GM10266 (cell line): Measurements from ENCODE around the gene NSDHL.
"Not testable (repeated sequence)": the region's sequence is repeated elsewhere in the genome, so short reads cannot be mapped to it uniquely, and the experiment has no call there.

Experiments
- DNase-seq: peaks from one replicate; pipeline ENCODE4 v3.0.0; 2012; ENCODE audit errors: extremely low spot score
- TF ChIP-seq, protein P1 (sequence below): IDR thresholded peaks from 2 replicates; pipeline ENCODE4 v1.5.1; 2012; ENCODE audit warnings: mild to moderate bottlenecking, low read depth; ENCODE audit not compliant: control insufficient read depth, insufficient read depth; ENCODE audit errors: missing control alignments

NSDHL gene

DNA sequence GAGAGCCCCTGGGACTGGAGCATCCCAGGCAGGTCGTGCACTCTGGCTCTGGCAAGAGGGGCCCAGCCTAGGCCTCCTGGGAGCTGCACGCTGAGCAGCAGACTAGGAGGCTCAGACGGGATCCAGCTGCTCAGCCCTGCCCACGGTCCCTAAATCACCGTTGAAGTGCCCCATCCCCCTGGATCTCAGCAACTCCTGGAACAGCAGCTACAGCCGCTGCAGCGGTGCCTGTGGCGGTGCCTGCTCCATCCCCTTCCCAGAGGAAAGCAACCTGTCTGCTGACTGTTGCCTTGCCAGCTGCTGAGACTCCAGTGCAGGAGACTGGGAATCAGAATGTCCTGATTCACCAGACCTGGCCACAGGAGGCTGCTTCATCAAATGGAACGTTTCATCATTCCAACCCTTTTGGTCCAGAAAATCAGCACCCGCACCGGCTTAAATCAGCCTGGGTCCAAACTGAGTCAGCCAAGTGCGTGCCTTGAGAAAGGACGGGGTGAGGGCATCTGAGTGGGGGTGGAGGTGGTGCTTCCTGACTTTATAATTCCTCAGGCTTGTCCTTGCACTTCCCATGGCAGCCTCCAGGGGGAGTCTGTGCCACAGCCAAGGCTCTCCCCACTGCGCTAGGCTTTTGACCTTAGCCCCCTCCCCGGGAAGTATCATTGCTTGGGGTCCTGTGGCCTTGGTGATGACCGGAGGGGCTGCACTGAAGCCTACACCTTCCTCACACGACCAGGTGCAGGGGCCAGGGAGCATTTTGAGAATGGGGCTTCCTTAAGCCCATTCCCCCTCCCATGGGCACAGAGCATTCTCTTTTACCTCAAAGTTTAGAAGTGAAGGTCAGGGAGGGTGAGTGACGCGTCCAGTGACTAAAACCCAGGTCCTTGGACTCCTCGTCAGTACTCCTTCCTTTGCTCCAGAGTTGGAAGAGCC is 73.6 kb downstream of the NSDHL start:
- TF ChIP-seq, protein P1, sequence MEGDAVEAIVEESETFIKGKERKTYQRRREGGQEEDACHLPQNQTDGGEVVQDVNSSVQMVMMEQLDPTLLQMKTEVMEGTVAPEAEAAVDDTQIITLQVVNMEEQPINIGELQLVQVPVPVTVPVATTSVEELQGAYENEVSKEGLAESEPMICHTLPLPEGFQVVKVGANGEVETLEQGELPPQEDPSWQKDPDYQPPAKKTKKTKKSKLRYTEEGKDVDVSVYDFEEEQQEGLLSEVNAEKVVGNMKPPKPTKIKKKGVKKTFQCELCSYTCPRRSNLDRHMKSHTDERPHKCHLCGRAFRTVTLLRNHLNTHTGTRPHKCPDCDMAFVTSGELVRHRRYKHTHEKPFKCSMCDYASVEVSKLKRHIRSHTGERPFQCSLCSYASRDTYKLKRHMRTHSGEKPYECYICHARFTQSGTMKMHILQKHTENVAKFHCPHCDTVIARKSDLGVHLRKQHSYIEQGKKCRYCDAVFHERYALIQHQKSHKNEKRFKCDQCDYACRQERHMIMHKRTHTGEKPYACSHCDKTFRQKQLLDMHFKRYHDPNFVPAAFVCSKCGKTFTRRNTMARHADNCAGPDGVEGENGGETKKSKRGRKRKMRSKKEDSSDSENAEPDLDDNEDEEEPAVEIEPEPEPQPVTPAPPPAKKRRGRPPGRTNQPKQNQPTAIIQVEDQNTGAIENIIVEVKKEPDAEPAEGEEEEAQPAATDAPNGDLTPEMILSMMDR: peak; percentile 65
- peak; percentile 53 for DNase-seq

DNA sequence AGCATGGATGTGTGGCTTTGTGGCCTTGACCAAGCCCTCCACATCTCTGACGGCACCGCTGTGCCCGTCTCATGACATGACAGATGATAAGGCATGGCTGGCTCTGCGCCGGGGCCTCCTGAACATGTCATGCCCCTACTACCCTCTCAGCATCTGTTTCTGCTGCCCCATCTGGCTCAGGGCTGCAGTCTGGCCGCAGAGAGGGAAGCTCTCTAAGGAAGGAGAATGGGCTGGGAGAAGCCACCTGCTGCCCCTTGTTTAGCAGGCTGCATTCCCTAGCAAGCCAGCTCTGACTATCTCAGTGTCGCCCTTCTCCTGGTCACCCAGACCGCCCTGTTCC is 74.2 kb downstream of the NSDHL start:
- TF ChIP-seq, protein P1: no peak
- DNase-seq: no peak

DNA sequence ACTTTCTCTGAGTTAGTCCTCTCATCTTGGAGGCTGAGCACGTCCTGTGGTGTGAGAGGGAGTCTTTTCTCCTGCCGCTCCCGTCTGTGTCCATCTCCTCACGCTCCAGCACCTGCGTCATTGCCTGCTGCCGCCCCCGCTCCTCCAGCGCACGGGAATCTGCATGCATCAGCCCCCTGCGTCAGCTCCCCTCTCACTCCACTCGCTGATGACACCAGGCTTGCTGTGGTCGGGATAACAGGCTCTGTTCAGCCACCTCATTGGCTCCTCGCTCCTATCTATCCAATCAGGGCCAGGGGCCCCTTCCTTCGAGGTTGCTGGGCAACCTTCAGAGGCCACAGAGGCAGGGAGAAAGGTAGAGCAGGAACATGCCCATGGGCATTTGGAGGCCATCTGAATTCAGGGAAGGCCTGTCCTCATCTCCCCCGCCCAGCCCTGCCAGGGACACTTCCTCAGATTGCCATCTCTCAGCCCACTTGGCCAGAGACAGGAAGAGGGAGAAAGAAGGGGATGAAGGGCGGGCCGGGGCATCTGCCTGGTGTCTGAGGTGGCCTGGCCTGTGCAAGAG is 76.3 kb downstream of the NSDHL start:
- no peak for DNase-seq
- TF ChIP-seq, protein P1: no peak

DNA sequence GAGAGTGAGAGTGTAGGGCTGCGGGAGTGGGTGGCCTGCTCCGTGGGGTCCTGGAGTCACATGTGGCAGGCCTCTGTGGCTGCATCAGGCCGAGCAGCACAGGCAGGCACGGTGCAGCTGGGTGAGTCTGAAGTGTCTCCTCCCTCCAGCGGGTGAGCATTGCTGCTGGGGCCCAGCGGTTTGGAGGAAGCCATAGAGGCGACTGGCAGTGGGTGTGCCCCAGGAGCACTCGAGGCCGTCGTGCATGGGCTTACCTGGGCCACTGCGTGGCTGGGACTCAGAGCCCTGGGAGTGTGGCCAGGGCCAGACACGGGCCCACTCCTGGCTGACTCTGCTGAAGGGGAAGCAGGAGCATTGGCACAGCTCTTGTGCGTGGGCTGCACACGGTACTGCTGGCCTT is 77.6 kb downstream of the NSDHL start:
- DNase-seq: no peak
- TF ChIP-seq, protein P1: no peak

DNA sequence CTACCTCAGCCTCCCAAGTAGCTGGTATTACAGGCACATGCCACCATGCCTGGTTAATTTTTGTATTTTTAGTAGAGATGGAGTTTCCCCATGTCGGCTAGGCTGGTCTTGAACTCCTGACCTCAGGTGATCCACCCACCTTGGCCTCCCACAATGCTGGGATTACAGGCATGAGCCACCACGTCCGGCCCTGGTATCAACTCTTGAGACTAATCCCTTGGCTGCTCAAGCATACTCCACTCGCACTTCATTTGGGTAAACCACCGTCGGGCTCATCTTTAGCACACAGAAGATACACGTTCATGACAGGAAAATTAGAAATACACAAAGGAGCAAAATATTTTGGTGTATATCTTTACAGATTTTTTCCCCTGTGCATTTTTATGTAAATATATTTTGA is 79.2 kb downstream of the NSDHL start:
- not testable (repeated sequence) for DNase-seq

DNA sequence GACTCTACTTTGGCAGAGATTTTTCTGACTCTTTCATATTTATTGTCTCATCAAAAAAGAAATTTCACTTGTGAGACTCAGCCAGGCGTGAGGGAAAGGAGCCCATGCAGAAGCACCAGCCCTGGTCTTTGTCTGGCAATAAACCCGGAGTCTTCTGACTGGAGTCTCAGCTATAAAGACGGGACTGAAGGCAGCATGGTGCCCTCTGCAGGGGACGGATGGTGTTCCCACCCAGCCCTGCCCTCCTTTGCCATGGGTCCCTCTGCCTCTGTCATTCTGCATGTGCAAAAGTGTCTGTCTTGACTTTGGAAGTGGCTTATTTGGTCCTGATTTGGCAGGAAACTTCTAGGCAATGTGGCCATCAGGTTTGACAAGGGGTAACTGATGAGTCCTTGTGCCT is 81.2 kb downstream of the NSDHL start:
- TF ChIP-seq, protein P1: peak; percentile 15
- no peak for DNase-seq

DNA sequence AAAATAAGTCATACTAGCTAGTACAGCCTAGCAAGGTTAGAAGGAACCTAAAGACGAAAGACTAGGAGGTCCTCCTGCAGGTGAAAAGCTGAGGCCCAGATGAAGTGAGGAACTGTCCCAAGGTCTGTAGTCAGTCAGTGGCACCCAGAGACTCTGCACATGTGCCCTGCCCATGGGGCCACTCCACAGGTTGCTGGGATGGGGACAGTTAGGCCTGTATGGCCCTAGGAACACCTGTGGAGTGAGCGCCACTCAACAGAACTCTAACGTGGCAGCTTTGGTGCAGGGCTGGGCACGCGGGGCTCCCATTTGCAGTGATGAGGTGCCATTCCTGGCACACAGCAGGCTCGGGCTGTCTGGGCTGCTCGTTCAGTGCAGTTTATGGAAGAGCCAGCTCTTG is 81.8 kb downstream of the NSDHL start:
- DNase-seq: no peak
- TF ChIP-seq, protein P1: no peak
